RPMI7951 (cell line): Measurements from ENCODE around the gene FLRT2. TPM values are rescaled to one million over a fixed set of nuclear protein-coding genes. Genes with fewer than 3 reads are reported as not detected.

Experiments used
- DNase-seq: peaks from one replicate; pipeline ENCODE4 v3.0.0-alpha.2; 2012; ENCODE audit warnings: low read depth
- total RNA-seq: library from RNA; depleted of rRNA; stranded (reverse); fragments of >200 nt; shearing (Covaris generic); gene quantifications from 2 replicates; pipeline ENCODE4 v1.2.3, GENCODE V29; 2014; rRNA removed

The FLRT2 gene, protein sequence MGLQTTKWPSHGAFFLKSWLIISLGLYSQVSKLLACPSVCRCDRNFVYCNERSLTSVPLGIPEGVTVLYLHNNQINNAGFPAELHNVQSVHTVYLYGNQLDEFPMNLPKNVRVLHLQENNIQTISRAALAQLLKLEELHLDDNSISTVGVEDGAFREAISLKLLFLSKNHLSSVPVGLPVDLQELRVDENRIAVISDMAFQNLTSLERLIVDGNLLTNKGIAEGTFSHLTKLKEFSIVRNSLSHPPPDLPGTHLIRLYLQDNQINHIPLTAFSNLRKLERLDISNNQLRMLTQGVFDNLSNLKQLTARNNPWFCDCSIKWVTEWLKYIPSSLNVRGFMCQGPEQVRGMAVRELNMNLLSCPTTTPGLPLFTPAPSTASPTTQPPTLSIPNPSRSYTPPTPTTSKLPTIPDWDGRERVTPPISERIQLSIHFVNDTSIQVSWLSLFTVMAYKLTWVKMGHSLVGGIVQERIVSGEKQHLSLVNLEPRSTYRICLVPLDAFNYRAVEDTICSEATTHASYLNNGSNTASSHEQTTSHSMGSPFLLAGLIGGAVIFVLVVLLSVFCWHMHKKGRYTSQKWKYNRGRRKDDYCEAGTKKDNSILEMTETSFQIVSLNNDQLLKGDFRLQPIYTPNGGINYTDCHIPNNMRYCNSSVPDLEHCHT
- 3.7 and 5.2 TPM in 2 replicates for total RNA-seq

DNA sequence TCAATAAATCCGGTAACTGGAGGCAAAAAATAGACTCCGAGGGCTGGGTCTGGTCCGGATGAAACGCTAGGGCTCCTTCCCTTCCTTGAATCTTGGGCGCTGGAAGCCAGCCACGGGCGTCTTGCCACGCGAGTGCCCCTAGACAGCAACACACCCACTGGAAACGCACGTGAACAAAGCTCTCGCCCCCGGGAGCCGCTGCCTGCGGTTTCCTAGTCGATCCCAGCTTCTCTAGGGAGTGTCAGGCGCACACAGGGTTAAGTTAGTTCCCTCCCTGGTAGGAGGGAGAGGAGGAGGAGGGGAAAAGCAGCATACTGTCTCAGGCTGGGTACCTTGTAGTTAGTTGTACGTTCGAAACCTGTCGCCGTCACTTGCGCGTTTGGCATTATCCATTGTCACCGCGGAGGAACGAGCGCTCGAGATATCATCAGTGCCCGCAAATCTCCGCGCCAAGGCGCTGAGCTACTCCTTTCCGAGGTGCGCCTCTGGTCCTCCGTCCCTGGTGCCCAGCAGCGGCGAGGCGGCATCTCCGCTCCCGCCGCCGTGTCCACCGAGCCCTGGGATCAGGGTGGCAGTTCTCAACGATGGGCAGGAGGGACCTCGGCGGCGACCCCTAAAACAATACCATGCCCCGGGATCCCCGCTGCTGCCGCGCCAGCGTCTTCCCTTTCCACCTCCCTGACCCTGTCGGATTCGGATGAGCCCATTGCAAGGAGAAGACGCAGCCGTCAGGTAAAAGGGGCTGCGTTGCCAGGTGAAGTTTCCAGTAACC, at the start of gene FLRT2:
Gene FLRT2 (plus strand): TSS at position 342 of the 772 bp plus-strand sequence. CDS start 91,371 bp downstream, outside the sequence.
- DNase-seq = peak; percentile 76

DNA sequence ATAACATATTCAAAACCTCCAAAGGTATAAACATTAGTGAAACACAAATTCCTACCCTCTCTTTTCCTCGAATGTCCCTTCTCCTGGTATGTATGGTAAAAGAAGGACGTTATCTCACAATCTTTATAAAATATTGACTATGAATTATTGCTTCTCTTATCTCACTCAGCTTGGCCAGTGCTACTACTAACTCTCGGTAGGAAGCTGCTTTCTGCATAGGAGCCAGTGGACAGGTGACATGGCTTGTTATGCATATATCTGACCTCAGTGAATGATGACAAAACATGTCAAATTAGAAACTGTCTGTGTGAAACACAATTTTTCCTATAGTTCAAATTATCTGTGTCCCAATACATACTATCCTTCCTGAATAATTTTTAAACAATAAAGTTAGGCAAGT, 48.5 kb upstream of the FLRT2 start:
- DNase-seq = no peak

DNA sequence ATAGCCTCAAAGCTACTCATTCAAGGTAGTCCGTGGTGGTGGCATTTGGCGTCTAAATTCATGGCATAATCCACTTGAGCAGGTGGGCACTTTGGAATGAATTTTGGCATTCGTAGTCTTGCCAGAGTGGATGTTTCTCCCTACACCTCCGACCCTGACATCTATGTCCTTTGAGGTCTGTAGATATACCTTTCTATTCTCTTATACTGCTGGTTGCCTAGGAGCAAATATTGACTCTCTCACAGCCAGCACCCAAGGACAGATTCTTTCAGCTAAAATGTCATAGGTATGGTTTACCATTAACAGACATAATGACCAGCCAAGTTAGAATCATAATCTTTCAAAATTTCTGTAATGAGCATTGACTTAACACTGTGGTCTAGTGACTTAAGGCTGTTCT, 47.4 kb upstream of the FLRT2 start:
- no peak for DNase-seq

DNA sequence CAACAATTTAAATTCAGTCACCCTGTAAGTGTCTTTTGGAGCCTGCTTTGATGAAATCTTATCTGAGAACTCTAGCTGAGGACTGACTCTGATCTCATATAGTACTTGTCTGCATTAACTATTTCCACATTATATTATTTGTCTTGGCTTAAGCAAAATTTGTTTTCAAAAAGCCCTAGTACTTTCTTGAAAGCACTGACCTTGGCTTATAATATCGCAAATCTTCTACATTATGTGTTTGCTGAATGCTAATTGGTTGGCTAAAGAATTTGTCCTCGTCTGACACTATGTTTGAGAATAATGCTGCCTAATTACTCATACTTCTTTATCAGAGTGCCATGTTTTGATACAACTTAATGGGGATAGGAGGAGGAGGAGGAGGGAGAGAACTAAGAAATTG, 46.9 kb upstream of the FLRT2 start:
- no peak for DNase-seq

DNA sequence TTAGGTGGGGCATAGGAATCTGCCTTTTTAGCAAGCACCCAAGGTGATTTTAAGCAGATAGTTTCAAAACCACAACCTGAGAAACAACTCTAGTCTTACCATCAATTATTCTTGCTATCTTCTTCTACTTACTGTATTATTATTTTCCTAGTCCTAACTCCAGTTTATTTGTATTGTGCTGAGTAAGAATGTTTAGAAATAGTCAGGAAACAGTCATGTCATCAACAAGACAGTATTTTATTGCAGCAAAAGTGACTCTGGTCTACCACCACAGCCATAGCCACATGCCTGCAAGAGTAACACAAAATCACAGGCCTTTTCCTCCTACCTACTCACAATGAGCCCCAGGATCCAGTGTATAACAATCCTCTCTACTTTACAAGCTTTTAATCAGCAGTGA, 46.3 kb upstream of the FLRT2 start:
- no peak for DNase-seq

DNA sequence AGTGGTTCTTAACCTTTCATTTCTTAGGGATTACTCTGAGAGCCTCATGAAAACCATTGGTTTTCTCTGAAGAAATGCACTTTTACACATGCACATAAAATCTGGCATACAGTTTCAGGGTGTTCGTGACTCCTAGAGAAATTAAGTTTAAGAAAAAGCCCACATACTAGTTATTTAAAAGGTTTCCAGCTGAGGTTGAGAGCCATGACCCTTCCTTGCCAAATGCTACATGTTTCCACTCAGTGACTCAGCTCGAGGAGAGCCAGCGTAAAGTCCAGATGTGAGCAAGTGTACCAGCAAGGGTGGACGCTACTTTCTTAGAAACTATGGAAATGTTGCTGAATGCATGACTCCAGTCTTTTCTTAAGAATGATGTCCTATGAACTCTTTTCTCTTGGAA, 42.7 kb upstream of the FLRT2 start:
- DNase-seq = peak; percentile 75

DNA sequence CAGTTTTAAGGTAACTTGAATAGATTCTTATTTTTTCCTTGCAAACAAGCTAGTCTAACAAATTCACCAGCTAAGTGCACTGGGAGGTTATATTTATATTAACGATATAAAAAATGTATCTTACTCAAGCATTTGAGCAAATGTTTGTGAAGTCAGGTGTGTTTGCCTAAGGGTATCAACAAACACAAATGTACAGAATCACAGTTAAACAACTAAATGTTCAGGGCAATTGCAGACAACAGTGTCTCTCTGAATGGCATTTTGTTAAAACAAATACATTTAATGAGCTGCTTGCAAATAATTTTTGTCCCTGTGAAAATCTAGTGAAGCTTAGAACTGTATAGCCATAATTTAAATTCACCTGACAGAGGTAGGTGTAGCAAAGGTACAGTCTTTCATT, 28.2 kb upstream of the FLRT2 start:
- DNase-seq = no peak

DNA sequence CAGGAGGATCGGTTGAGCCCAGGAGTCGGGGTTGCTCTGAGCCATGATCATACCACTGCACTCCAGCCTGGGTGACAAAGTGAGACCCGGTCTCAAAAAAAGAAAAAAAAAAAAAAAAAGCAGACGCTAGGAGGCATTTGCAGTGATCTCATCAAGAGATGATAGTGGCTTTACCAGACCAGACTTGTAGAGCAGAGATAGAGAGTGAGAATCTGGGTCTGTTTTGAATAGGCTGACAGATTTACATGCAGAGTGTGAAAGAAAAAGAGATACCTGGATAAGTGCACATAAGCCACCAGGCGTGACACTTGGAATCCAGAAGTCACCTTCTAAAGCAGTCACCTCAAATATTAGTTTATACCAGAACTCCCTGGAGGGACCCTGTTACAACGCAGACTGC, 21.1 kb upstream of the FLRT2 start:
- DNase-seq = no peak

DNA sequence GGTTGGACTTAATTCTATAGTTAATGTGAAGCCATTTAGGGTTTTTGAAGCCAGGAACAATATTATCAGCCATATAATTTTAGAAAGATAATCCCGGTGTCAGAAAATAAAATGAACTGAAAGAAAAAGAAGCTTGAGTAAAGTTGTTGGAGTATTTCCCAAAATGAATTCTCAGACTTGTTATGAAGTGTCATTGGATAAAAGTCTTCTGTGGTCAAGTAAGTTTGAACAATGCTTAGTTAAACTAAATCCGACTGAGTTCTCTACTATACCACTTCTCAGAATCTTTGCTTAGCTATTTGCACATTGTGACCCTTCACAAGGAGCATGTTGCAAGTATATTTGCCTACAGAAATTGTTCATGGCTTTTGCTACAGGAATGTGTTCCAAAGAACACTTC, 17.5 kb upstream of the FLRT2 start:
- no peak for DNase-seq

DNA sequence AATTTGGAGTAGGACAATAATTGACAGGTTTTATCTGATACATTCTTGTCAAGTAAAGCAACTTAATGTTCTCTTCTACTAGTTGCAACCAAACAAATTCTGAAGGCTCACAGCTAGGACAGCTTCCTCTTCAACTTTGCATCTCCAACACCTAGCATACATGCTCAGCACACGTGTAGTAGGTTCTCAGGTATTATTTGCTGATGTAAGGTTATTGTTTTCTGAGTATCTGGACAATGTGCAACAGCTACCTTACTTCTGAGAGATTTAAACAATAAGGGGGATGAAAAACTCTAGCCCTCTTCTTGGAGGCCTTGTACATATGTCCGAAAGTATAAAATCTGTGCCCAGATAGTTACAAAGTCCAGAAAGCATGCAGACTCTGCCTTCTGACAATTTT, 15.5 kb upstream of the FLRT2 start:
- DNase-seq = no peak

DNA sequence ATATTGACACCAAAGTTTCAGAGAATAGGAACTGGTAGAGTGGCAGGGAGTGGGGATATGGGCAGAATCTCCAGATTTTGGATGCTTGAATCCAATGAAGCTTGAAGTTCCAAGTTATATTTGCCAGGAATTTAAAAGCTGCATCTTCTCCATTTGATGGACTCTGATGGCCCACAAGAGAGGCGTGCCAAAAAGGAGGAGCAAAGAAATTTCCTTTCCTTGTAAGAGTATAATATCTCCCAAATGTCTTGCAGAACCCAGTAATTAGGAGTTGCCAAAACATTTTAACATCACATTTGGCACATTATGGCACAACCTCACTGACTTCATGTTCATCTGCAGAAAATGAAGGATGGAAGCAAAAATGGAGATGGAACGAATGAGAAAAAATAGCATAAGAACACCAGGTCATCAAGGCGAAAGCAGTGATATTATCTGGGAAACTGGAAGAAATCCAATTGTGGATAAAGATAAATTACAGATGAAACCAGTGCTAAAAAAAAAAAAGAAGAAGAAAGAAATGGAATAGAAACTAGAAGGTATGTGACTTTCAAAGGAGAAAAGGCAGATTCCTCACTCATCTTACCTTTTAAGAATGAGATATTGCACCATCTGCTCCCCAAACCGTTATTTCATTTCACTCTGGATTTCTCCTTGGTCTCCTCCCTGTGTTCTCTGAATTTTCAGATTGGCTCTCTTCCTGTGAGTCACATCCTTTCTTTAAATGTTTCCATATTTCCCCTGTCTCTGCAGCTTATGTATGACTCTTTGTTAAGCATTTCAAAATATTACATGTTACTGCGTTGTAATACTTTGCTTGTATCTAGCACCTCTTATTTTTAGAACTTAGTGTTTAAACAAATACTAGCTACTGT, 13.5 kb upstream of the FLRT2 start:
- peak; percentile 84 for DNase-seq

DNA sequence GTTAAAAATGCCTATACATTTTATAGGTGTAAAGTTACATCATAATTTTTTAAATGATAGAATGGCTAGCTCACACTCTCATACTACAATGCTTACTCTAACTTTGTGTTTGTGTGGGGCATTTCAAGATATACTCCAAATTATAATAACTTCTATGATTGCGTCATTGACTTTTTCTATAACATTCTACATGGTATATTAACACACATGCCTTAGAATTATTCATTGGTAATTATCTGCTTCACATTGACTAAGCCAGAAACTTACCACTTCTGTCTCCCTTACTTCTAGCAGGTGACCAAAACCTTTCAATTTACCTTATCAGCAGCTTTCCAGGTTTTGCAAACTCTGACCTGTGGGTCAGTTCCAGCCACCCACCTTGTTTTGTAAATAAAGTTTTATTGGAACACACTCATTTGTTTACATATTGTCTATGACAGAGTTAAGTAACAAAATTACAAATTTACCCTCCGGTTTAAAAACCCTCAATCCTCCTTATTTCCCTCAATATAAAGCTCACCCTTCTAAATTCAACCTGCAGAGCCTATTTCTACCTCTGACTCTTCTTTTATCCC, 12.7 kb upstream of the FLRT2 start:
- no peak for DNase-seq

DNA sequence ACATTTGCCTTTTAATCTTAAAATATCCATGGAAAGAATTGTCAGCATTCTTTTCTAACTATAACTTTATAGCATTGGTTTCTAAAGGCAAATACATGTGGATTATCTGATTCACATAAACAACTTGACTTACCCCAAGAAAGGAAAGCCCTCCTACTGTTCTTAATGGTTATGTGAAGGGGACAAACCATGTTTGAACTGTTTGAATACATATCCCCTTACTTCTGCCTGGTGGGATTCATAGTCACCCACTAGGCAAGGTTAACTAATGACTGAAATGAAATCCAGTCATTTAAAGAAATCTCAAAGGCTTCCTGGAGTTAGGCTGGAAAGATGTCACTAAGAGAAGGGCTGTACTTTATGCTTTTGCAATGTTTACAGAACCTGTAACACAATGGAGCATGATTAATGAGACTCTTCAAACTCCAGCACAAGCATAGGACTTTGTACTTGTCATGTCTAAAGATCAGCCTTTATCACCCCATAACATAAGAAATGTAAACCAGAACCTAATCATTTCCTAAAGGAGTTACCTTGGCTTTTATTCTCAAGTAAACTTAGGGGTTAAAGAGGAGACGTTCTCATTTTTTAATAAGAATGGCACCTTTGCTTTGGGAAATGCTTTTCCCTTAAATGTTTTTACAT, 10.2 kb upstream of the FLRT2 start:
- no peak for DNase-seq

DNA sequence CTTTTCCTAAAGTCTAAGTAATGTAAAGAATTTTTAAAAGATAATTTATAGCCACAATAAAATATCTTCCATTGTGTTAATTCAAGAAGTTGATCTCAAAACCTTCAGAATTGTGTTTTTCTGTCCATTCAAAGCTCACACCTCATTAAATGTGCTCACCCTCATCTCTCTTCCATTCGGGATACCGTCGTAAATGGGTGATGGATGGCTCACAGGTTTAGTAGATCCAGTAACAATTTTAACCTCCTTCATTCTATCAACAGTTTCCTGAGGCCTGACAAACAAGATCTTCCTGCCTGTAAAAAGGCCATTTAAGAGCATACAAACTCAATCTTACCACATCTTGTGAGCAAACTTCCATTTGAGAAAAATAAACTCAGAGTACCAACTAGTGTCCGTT, 9.4 kb upstream of the FLRT2 start:
- no peak for DNase-seq

DNA sequence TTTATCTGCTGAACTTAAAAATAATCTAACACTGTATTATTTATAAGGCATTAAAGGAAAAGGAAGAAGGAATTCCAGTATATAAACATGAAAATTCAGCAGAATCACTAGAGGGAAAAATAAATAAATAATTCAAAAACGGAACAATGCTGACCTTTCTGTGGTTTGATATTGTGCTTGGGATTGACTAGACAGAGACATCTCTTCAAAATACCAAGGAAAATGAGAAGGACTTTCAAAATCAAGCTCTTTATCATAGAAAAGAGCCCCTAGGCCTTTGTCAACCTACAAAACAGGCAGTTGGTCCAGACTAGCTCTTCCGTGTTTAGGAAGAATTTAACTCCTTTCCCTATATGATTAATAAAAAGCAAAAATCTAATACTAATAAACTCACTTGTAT, 6.3 kb upstream of the FLRT2 start:
- DNase-seq = no peak

DNA sequence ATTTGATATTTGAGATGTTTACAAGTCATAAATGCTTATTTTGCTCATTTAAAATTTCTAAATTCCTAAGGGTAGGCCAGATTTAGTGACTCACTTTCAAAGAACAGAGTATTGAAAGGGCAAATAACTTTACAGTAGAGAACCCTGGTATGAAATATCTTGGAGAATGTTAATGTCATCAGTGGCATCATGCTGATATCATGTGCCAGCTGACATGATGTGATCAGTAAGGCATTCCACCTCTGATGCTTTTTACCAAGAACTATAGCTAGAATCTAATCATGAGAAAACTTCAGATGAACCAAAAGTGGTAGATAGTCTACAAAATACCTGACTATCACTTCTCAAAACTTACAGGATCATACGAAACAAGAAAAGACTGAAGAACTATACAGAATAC, 2.9 kb upstream of the FLRT2 start:
- DNase-seq = no peak

DNA sequence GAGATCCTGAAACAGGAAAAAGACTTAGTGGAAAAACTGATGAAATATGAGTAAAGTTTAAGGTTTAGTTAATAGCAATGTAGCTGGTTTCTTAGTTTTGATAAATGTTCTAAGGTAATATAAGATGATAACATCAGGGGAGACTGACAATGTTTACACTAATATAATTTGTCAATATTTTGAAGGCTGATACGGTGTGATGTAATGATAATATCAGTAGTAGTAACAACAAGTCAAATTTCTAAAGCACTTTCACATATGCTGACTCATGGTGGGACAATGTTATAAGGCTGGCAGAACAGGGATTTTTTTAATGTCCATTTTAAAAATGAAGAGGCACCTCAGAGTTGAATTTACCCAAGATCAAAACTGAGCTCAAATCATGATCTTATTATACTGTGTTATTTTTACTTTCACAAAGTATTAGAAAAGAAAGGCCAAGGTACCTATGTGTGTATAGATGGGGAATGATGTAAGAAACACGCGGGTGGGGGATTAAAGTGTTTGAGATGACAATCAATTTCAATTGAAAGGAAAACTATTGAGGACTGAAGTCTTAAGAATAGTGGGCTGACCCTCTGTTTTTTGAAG, 2.4 kb upstream of the FLRT2 start:
- DNase-seq = no peak

DNA sequence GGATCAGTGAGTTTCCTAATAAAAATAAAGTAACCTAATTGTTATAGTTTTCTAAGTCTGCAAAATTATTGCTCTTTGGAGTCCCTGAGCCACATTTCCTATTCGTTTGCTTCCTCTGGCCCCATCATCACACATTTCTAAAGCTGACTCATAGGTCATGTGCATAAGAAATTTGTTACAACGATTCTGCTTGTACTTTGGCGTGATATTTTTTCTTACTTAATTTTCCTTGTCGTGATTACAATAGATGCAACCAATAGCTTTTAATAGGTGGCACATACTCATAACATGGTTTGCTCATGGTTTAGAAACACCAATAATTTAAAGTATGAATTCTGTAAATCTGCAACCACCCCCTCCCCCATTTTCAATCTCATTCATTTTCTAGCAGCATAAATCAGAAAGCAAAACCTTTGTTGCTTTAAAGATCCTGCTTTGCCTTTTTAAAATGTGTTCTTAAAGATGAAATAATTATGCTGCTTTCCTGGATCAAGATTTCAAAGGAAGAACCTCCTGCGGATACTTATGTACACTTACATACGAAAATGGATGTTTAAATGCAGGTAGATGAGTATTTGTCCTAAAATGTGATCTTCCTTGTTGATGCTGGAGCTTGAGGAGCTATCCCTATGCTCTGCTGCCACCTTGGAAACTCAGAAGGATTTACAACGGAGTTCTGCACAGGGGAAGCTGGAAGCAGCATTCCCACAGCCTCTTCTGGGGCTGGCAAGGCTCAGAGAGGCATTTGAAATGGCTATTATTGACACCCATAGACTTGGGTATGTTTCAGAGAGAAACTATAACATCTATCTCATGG, 1.7 kb upstream of the FLRT2 start:
- DNase-seq = peak; percentile 81

DNA sequence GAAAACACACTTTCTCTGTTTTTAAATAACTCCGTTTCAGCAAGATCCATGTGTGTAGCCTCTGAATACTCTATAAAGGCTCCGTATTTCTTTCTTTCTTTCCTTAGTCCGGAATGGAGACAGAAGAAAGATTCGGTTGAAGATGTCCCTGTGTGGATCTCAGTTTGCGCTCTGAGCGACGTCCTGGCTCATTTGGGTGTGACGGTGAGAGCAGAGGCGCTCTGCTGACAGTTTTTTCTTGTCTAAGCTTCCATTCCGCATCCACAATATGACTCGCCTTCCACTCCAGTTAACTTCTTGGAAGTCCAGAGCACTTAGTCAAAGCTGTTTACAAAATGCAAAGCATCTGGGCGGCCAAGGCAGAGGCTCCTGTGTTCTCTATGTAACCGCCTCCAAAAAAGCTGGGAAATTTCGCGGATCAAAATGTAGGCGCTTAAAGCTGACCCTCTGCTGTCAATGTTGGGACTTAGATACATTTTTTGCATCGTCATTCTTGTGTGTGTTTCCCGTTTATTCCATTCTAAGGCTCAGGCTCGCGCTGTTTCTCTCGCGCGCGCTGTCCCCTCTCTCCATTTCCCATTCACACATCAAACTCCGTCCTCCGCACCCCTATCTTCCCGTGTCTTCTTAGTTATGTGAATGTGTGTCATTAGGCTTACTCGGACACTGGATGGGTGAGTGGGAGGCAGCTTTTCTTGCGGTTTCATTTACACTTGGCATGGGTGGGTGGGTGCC, 880 bp upstream of the FLRT2 start:
- DNase-seq = peak; percentile 63
